Measurements from ENCODE around the gene RPS27L.

Gene RPS27L

GRCh38 chr15:63192619-63193206 is 35.4 kb upstream of the RPS27L start:
- H3K27me3 Mint-ChIP-seq, result no peaks in the 10 kb centered on the region
- DNase-seq (ENCODE audit: low spot score in 2 of 2), result no peak
- peaks cover 64% of the 10 kb centered on the region for H3K4me1 Mint-ChIP-seq
- peak overlapping the region; percentile 95 for H3K4me3 Mint-ChIP-seq
- H3K36me3 Mint-ChIP-seq (ENCODE audit: insufficient read depth), result peaks cover 17% of the 10 kb centered on the region
- H3K27ac Mint-ChIP-seq (ENCODE audit: low read depth), result peak overlapping the region; percentile 93
- H3K9me3 Mint-ChIP-seq, result no peaks in the 10 kb centered on the region
- no peak for ATAC-seq (replicated peaks; ENCODE audit: extremely low read depth, poor library complexity, severe bottlenecking)

DNA sequence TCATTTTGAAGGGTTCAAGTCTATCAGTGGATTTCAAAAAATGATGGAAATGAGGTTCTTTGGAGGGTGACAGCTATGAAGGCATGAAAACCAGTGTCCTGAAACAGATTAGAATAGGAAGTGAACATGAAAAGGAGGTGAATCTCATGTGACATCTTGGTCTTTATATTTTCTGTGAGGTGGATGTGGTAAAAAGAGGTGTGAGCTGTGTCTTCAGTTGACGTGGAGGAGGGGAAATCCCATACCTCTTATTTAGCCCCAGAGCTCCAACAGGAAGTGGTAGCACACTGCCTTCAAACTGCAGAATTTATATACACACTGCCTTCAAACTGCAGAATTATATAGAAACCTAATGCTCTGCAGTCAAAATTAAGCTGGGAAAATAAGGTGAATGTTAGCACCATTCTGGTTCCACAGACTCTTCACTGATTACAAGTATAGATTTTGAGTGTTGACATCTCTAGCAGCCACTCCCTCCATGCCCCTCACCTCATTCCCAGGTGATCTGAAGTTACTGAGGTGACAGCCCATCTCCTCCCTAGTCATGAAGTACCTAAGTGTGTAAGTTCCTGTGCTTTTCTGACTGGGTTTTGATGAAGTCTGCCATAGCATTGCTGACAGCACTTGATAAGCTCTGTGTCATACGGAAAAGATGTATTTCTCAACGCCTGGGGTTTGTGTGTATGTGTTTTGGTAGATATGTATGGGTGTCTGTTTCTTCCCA is 34.8 kb upstream of the RPS27L start:
- peak; percentile 40 to 68 for DNase-seq (ENCODE audit: low spot score in 2 of 2)
- H3K36me3 Mint-ChIP-seq (ENCODE audit: insufficient read depth), result peaks cover 14% of the 10 kb centered on the region
- H3K9me3 Mint-ChIP-seq, result no peaks in the 10 kb centered on the region
- H3K4me1 Mint-ChIP-seq, result peaks cover 60% of the 10 kb centered on the region
- ATAC-seq (replicated peaks; ENCODE audit: extremely low read depth, poor library complexity, severe bottlenecking), result peak; percentile 84
- H3K4me3 Mint-ChIP-seq, result peak overlapping the region; percentile 95
- no peaks in the 10 kb centered on the region for H3K27me3 Mint-ChIP-seq
- H3K27ac Mint-ChIP-seq (ENCODE audit: low read depth), result peak overlapping the region; percentile 93

DNA sequence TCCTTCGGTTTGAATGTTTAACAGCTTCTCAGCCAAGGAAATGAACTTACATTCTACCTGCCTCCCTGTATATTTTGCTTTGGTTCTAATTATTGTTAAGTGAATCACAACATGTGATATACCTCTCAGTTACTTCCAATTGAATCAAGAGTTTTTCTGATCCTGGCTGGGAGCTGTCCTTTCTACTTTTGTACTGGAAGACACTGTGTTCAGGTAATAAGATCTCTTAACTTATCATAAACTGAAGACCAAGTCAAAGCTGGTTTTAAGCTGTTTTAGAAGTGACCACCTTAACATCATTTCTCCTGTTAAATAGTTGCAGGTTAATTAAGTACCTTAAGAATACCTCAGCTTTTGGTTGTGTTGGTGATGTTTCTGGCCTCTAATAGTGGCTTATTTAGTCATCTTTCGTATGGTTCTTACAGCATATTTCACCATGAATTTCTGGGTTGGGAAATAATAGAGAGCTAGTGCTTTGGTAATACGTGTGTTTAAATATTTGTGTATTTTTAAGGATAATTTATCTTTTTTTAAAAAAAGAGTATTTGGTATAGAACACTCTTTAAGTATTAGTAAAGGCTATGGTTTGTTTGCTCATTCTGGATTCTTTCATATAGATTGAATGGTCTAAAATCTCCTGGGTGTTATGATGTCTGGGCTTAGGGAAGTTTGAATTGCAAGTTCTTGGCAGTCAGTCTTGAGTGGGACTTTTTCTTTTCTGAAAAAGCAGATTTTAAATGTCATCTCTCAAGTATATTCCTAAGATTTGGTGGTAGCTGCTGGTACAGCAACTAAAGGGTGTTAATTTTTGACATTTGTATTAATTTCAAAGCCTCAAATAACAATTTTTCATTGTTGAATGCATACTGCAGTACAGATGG is 33.7 kb upstream of the RPS27L start:
- H3K27ac Mint-ChIP-seq (ENCODE audit: low read depth), result peak overlapping the region; percentile 93
- peak overlapping the region; percentile 95 for H3K4me3 Mint-ChIP-seq
- H3K27me3 Mint-ChIP-seq, result no peaks in the 10 kb centered on the region
- no peaks in the 10 kb centered on the region for H3K9me3 Mint-ChIP-seq
- H3K4me1 Mint-ChIP-seq, result peaks cover 51% of the 10 kb centered on the region
- H3K36me3 Mint-ChIP-seq (ENCODE audit: insufficient read depth), result peaks cover 11% of the 10 kb centered on the region
- no peak for DNase-seq (ENCODE audit: low spot score in 2 of 2)
- no peak for ATAC-seq (replicated peaks; ENCODE audit: extremely low read depth, poor library complexity, severe bottlenecking)

DNA sequence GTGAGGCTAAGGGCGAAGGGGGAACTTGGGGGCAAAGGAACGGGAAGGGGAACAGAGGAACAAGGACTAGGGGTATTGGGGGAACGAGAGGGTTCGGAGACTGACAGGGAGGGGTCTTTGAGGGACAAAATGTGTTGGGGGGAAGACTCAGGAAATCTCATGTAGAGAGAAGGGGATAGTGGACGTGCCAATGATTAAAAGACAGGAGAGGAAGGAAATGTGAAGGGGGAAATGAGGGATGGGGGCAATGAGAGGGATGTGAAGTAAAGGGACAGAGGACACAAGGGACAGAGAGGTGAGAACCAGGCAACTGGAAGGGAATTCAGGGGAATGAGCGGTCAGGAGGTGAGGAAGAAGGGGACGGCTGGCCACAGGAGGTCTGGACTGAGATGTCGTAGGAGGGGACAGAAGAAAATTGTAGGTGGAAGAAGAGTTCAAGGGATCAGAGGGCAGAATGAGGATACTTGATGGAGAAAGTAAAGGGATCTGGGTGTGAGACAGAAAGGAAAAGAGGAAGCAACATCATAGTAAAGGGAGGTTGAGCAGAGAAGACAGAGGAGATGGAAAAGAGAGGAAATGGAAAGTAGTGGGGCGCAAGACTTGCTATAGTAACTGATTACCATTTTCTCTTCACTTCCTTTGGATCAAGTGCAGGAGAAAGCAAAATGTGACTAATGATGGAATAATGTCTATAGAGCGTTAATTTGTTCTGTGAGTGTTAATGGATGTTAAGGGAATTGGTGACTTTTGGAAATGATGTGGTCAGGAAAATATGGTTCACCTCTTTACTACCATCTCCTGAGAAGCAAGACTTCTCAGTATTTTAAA is 32.9 kb upstream of the RPS27L start:
- H3K36me3 Mint-ChIP-seq (ENCODE audit: insufficient read depth), result peaks cover 11% of the 10 kb centered on the region
- H3K27ac Mint-ChIP-seq (ENCODE audit: low read depth), result peak overlapping the region; percentile 93
- peak overlapping the region; percentile 95 for H3K4me3 Mint-ChIP-seq
- H3K9me3 Mint-ChIP-seq, result no peaks in the 10 kb centered on the region
- peaks cover 43% of the 10 kb centered on the region for H3K4me1 Mint-ChIP-seq
- no peak for ATAC-seq (replicated peaks; ENCODE audit: extremely low read depth, poor library complexity, severe bottlenecking)
- DNase-seq (ENCODE audit: low spot score in 2 of 2), result no peak
- no peaks in the 10 kb centered on the region for H3K27me3 Mint-ChIP-seq

- Mint-ChIP-seq H3K27me3 (no peaks in the 10 kb centered on the region), H3K4me3 (peak within 1 kb of the TSS; percentile 95), H3K27ac (ENCODE audit: low read depth) (peak within 1 kb of the TSS; percentile 93), H3K36me3 (ENCODE audit: insufficient read depth) (peaks cover 11% of the 10 kb centered on the region), H3K9me3 (no peaks in the 10 kb centered on the region), H3K4me1 (peaks cover 37% of the 10 kb centered on the region)
- peak; percentile 60 for ATAC-seq (replicated peaks; ENCODE audit: extremely low read depth, poor library complexity, severe bottlenecking)
- DNase-seq (ENCODE audit: low spot score in 2 of 2), result peak; percentile 89
Measured at GRCh38 chr15:63188926-63189871, 31.9 kb upstream of the RPS27L start, which contains the start of gene RAB8B. TSS of gene RAB8B (plus strand) at chr15:63189606. CDS start at chr15:63189625, 19 bp downstream.

GRCh38 chr15:63188247-63188925 is 31.1 kb upstream of the RPS27L start:
- peak overlapping the region; percentile 95 for H3K4me3 Mint-ChIP-seq
- H3K27ac Mint-ChIP-seq (ENCODE audit: low read depth), result peak overlapping the region; percentile 93
- peaks cover 30% of the 10 kb centered on the region for H3K4me1 Mint-ChIP-seq
- H3K36me3 Mint-ChIP-seq (ENCODE audit: insufficient read depth), result peaks cover 11% of the 10 kb centered on the region
- no peak for ATAC-seq (replicated peaks; ENCODE audit: extremely low read depth, poor library complexity, severe bottlenecking)
- DNase-seq (ENCODE audit: low spot score in 2 of 2), result no peak
- no peaks in the 10 kb centered on the region for H3K27me3 Mint-ChIP-seq
- no peaks in the 10 kb centered on the region for H3K9me3 Mint-ChIP-seq

DNA sequence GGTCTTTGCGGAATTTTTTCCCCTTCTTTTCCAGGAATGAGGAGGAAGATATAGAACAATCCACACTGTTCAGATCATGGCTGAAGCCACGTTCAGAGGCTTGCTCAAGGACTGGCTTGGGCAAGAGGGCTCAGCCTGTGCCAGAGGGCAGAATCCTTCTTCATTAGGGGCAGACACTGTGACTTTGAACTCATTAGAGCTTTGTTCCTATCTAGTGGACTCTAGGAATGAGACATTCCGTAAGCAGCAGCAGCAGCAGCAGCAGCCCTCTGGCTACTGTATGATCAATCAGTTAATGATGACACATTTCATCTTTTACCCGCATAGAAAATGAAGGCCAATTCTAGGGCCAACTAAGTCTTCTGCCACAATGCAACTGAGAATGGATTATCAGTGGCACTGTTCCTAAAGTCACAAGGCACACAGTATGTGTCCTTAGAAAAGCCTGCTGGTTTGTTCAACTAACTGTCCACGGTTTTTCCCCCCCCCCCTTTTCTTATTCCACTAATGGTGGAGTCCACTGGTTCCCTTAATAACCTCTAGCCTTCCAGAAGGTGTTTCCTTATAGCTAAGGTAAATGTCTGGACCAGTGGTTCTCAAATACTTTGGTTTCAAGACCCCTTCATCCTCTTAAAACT is 30.4 kb upstream of the RPS27L start:
- Mint-ChIP-seq H3K27me3 (no peaks in the 10 kb centered on the region), H3K4me3 (peak overlapping the region; percentile 95), H3K27ac (ENCODE audit: low read depth) (no peak overlapping the region), H3K36me3 (ENCODE audit: insufficient read depth) (peaks cover 9% of the 10 kb centered on the region), H3K4me1 (peaks cover 28% of the 10 kb centered on the region), H3K9me3 (no peaks in the 10 kb centered on the region)
- DNase-seq (ENCODE audit: low spot score in 2 of 2) (no peak), ATAC-seq (replicated peaks; ENCODE audit: extremely low read depth, poor library complexity, severe bottlenecking) (no peak)

DNA sequence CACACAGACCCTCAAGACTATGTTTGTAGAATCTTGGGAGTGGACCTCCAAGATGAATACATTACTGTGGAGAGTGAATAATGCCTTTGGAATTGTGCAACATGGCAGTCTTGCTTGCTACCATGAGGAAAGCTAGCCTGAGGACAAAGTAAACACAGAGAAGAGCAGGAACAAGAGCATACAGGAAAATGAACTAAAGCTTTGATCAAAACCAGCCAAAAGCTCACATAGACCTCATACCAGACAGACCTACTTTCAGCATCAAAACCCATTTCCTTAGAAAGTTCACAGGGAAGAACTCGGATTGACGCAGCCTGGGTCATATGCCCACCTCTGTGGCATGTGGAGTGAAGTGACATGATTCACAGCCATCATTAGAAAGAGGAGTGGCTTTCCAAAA is 28.8 kb upstream of the RPS27L start:
- ATAC-seq (replicated peaks; ENCODE audit: extremely low read depth, poor library complexity, severe bottlenecking), result no peak
- Mint-ChIP-seq H3K27ac (ENCODE audit: low read depth) (no peak overlapping the region), H3K9me3 (no peaks in the 10 kb centered on the region), H3K36me3 (ENCODE audit: insufficient read depth) (peaks cover 7% of the 10 kb centered on the region), H3K4me3 (no peak overlapping the region), H3K4me1 (peaks cover 13% of the 10 kb centered on the region), H3K27me3 (no peaks in the 10 kb centered on the region)
- no peak for DNase-seq (ENCODE audit: low spot score in 2 of 2)

DNA sequence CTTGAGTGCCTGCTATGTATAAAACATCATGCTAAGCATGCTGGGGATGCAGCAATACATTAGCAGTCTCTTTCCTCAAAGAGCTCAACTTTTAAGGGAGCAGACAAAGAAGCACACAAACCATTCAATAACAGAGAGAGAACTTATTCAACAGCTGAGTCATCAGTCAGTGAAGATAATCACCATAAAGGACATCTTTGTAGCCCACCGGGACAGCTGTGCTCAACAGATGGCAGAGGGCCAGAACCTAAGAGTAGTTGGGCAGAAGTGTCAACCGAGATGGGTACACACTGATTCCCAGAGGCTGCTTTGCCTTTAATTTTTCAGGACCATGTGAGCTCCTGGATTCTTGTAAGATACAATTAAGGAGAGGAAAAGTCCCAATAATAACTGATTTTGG is 27.9 kb upstream of the RPS27L start:
- Mint-ChIP-seq H3K4me3 (no peak overlapping the region), H3K9me3 (no peaks in the 10 kb centered on the region), H3K36me3 (ENCODE audit: insufficient read depth) (peaks cover 6% of the 10 kb centered on the region), H3K27me3 (no peaks in the 10 kb centered on the region), H3K4me1 (peaks cover 5% of the 10 kb centered on the region), H3K27ac (ENCODE audit: low read depth) (no peak overlapping the region)
- ATAC-seq (replicated peaks; ENCODE audit: extremely low read depth, poor library complexity, severe bottlenecking) (no peak), DNase-seq (ENCODE audit: low spot score in 2 of 2) (no peak)

DNA sequence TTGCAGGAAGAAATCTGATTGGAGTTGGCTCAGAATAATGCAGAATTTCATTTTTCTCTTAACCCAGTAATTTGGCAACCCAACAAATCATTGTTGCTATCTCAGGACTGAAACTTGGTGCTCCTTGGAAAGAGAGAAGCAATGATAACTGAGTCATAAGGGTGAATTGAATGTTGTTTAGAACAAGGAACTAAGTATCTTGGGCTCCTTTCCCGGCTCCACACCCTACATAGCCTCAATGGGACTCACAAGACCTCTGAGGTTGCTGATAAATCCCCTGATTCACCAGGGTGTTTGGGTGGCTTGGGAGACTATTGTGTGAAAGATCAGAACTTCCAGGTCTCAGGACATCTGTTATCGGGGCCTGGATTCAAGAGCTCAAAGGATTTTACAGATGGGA is 24.4 kb upstream of the RPS27L start:
- H3K4me3 Mint-ChIP-seq, result no peak overlapping the region
- no peak for ATAC-seq (replicated peaks; ENCODE audit: extremely low read depth, poor library complexity, severe bottlenecking)
- no peaks in the 10 kb centered on the region for H3K27me3 Mint-ChIP-seq
- peaks cover 1% of the 10 kb centered on the region for H3K36me3 Mint-ChIP-seq (ENCODE audit: insufficient read depth)
- H3K27ac Mint-ChIP-seq (ENCODE audit: low read depth), result no peak overlapping the region
- DNase-seq (ENCODE audit: low spot score in 2 of 2), result no peak
- no peaks in the 10 kb centered on the region for H3K4me1 Mint-ChIP-seq
- no peaks in the 10 kb centered on the region for H3K9me3 Mint-ChIP-seq
